ENCODE data around the gene KLHL41.
"Not testable (repeated sequence)": the region's sequence is repeated elsewhere in the genome, so short reads cannot be mapped to it uniquely, and the experiment has no call there.

The KLHL41 gene

GRCh38 chr2:169513926-169514325, 4.4 kb downstream of the KLHL41 start:
- no peak for DNase-seq (ENCODE audit: insufficient read length, low spot score)
- no peak for TF ChIP-seq CTCF (IDR thresholded peaks at IDR 0.05; ENCODE audit: insufficient read depth, missing control alignments)
- no peak for FAIRE-seq

GRCh38 chr2:169514758-169515157, 5.3 kb downstream of the KLHL41 start:
- not testable (repeated sequence) for FAIRE-seq

GRCh38 chr2:169516488-169516995, 7.0 kb downstream of the KLHL41 start:
- not testable (repeated sequence) for DNase-seq (ENCODE audit: insufficient read length, low spot score); FAIRE-seq

More at GRCh38 chr2:169514758-169515157, 5.3 kb downstream of the KLHL41 start:
- not testable (repeated sequence) for DNase-seq (ENCODE audit: insufficient read length, low spot score)

GRCh38 chr2:169520896-169521295, 11.4 kb downstream of the KLHL41 start:
- no peak for FAIRE-seq
- DNase-seq (ENCODE audit: insufficient read length, low spot score), result no peak
- TF ChIP-seq CTCF (IDR thresholded peaks at IDR 0.05; ENCODE audit: insufficient read depth, missing control alignments), result no peak

- DNase-seq (ENCODE audit: insufficient read length, low spot score) (no peak), FAIRE-seq (no peak)
- no peak for TF ChIP-seq CTCF (IDR thresholded peaks at IDR 0.05; ENCODE audit: insufficient read depth, missing control alignments)
These were observed 14.2 kb downstream of the KLHL41 start for GRCh38 chr2:169523681-169524080.

- TF ChIP-seq CTCF (IDR thresholded peaks at IDR 0.05; ENCODE audit: insufficient read depth, missing control alignments), result no peak
- FAIRE-seq, result no peak
- DNase-seq (ENCODE audit: insufficient read length, low spot score), result no peak
These were observed 15.9 kb downstream of the KLHL41 start for GRCh38 chr2:169525434-169525833.

- TF ChIP-seq CTCF (IDR thresholded peaks at IDR 0.05; ENCODE audit: insufficient read depth, missing control alignments), result no peak
- FAIRE-seq, result no peak
- no peak for DNase-seq (ENCODE audit: insufficient read length, low spot score)
These were observed 16.9 kb downstream of the KLHL41 start for GRCh38 chr2:169526451-169526850.

GRCh38 chr2:169528271-169528701, 18.8 kb downstream of the KLHL41 start:
- peak; percentile 88 for FAIRE-seq
- TF ChIP-seq CTCF (IDR thresholded peaks at IDR 0.05; ENCODE audit: insufficient read depth, missing control alignments), result peak; percentile 76
- no peak for DNase-seq (ENCODE audit: insufficient read length, low spot score)

GRCh38 chr2:169539460-169539859, 30.0 kb downstream of the KLHL41 start:
- not testable (repeated sequence) for FAIRE-seq; DNase-seq (ENCODE audit: insufficient read length, low spot score)
